Tibial nerve (tissue), 4 donors: ENCODE data around the gene FOXRED2.
"Not testable (repeated sequence)": the region's sequence is repeated elsewhere in the genome, so short reads cannot be mapped to it uniquely, and the experiment has no call there.

Experiments used
- CTCF ChIP-seq, 5 experiments: fragments of 200-600 bp in 3 of 5; fragments of 450-650 bp in 2 of 5; sonication (generic) in 3 of 5; IDR thresholded peaks; one replicate each; pipeline ENCODE4 v1.5.1; 2016 to 2019; ENCODE audit warnings: antibody characterized with exemption in 5 of 5, mild to moderate bottlenecking in 3 of 5, moderate library complexity in 2 of 5
- EP300 ChIP-seq, 2 donors: sonication (generic); formaldehyde crosslinking; IDR thresholded peaks; one replicate each; pipeline ENCODE4 v1.6.1; 2017; ENCODE audit warnings: antibody characterized with exemption in 2 of 2, mild to moderate bottlenecking in 1 of 2
- POLR2A ChIP-seq, 2 donors: fragments of 450-650 bp; IDR thresholded peaks; one replicate each; pipeline ENCODE4 v1.6.1; 2017; ENCODE audit warnings: antibody characterized with exemption in 2 of 2, mild to moderate bottlenecking in 2 of 2, moderate library complexity in 2 of 2

- not testable (repeated sequence) for TF ChIP-seq CTCF, POLR2A, EP300 (IDR thresholded peaks at IDR 0.05)
These were observed 13.1 kb upstream of the FOXRED2 start for GRCh38 chr22:36519906-36520305.
